ENCODE results near the gene TSR2. TPM values are rescaled to one million over a fixed set of nuclear protein-coding genes. Genes with fewer than 3 reads are reported as not detected.

The TSR2 gene
- total and polyA plus RNA-seq, 5 experiments from 2014 or later: 44.5 to 83.4 (median 65.8) TPM

- Mint-ChIP-seq H3K27ac (no peak overlapping the region), H3K4me1 (no peaks in the 10 kb centered on the region), H3K9me3 (no peaks in the 10 kb centered on the region), H3K27me3 (peaks cover 0 to 4% (median 0%) of the 10 kb centered on the region in 5 donors), H3K4me3 (no peak overlapping the region), H3K36me3 (no peaks in the 10 kb centered on the region)
- ATAC-seq (no peak), DNase-seq (no peak)
- POLR2A ChIA-PET: no interaction called here
Measured at GRCh38 chrX:54430519-54430918, 9.7 kb upstream of the TSR2 start.

GRCh38 chrX:54435121-54435520 is 5.1 kb upstream of the TSR2 start:
- ATAC-seq (no peak), DNase-seq (no peak)
- Mint-ChIP-seq H3K27me3 (no peaks in the 10 kb centered on the region), H3K27ac (no peak overlapping the region), H3K36me3 (no peaks in the 10 kb centered on the region), H3K9me3 (no peaks in the 10 kb centered on the region), H3K4me1 (peaks cover under 1 to 6% (median 4%) of the 10 kb centered on the region in 4 donors), H3K4me3 (no peak overlapping the region)
- POLR2A ChIA-PET: no interaction called here

GRCh38 chrX:54442790-54443189 is 2.6 kb downstream of the TSR2 start:
- peak overlapping the region in 1 of 10 donors; percentile 49 for H3K27ac Mint-ChIP-seq
- DNase-seq: no peak
- ATAC-seq: no peak
- H3K4me1 Mint-ChIP-seq: peaks cover 16 to 46% (median 35%) of the 10 kb centered on the region in 4 donors
- H3K36me3 Mint-ChIP-seq: peaks cover 0 to 35% (median 3%) of the 10 kb centered on the region in 3 donors
- POLR2A ChIA-PET: interaction anchor here (0.6 kb wide), 1 partner anchor 29 kb away, joined by 4 read pairs; no protein-coding TSS in a partner anchor
- no peaks in the 10 kb centered on the region for H3K9me3 Mint-ChIP-seq
- peak overlapping the region in 3 of 10 donors; percentile 11 to 99 (median 72) for H3K4me3 Mint-ChIP-seq
- no peaks in the 10 kb centered on the region for H3K27me3 Mint-ChIP-seq

GRCh38 chrX:54444752-54445151 is 4.5 kb downstream of the TSR2 start:
- ATAC-seq (no peak), DNase-seq (no peak)
- H3K4me1 Mint-ChIP-seq: peaks cover 16 to 46% (median 34%) of the 10 kb centered on the region in 4 donors
- POLR2A ChIA-PET: no interaction called here
- H3K9me3 Mint-ChIP-seq: no peaks in the 10 kb centered on the region
- peaks cover 0 to 35% (median 3%) of the 10 kb centered on the region in 3 donors for H3K36me3 Mint-ChIP-seq
- no peaks in the 10 kb centered on the region for H3K27me3 Mint-ChIP-seq
- H3K27ac Mint-ChIP-seq: peak overlapping the region in 2 of 10 donors; percentile 3 to 24
- H3K4me3 Mint-ChIP-seq: no peak overlapping the region

- DNase-seq (no peak), ATAC-seq (peak in 1 of 2 donors; percentile 35)
- Mint-ChIP-seq H3K27ac (peak overlapping the region in 1 of 10 donors; percentile 24), H3K36me3 (peaks cover 0 to 39% (median 3%) of the 10 kb centered on the region in 3 donors), H3K4me1 (peaks cover 14 to 37% (median 26%) of the 10 kb centered on the region in 4 donors), H3K27me3 (no peaks in the 10 kb centered on the region), H3K9me3 (no peaks in the 10 kb centered on the region), H3K4me3 (no peak overlapping the region)
- POLR2A ChIA-PET: no interaction called here
Measured at GRCh38 chrX:54446084-54446483, 5.9 kb downstream of the TSR2 start.

- Mint-ChIP-seq H3K27ac (no peak overlapping the region), H3K9me3 (no peaks in the 10 kb centered on the region), H3K36me3 (peaks cover 0 to 33% (median 3%) of the 10 kb centered on the region in 3 donors), H3K4me3 (no peak overlapping the region), H3K4me1 (peaks cover 5 to 23% (median 13%) of the 10 kb centered on the region in 4 donors), H3K27me3 (no peaks in the 10 kb centered on the region)
- ATAC-seq (no peak), DNase-seq (no peak)
- POLR2A ChIA-PET: no interaction called here
Measured at GRCh38 chrX:54447461-54447860, 7.3 kb downstream of the TSR2 start.

- DNase-seq: no peak
- Mint-ChIP-seq H3K4me3 (no peak overlapping the region), H3K27ac (no peak overlapping the region), H3K4me1 (peaks cover 0 to 4% (median 0%) of the 10 kb centered on the region in 4 donors), H3K9me3 (no peaks in the 10 kb centered on the region), H3K27me3 (no peaks in the 10 kb centered on the region), H3K36me3 (peaks cover 0 to 19% (median 0%) of the 10 kb centered on the region in 3 donors)
- POLR2A ChIA-PET: no interaction called here
- no peak for ATAC-seq
Measured at GRCh38 chrX:54449929-54450328, 9.7 kb downstream of the TSR2 start.

GRCh38 chrX:54452920-54453319 is 12.7 kb downstream of the TSR2 start:
- POLR2A ChIA-PET: interaction anchor here (0.6 kb wide), 1 partner anchor 141 kb away, joined by 4 read pairs; no protein-coding TSS in a partner anchor
- Mint-ChIP-seq H3K9me3 (no peaks in the 10 kb centered on the region), H3K4me1 (peaks cover 0 to 4% (median 0%) of the 10 kb centered on the region in 4 donors), H3K4me3 (no peak overlapping the region), H3K36me3 (peaks cover 0 to 7% (median 0%) of the 10 kb centered on the region in 3 donors), H3K27me3 (no peaks in the 10 kb centered on the region), H3K27ac (peak overlapping the region in 1 of 10 donors; percentile 39)
- ATAC-seq (no peak), DNase-seq (no peak)

- POLR2A ChIA-PET: no interaction called here
- no peaks in the 10 kb centered on the region for H3K9me3 Mint-ChIP-seq
- no peak overlapping the region for H3K4me3 Mint-ChIP-seq
- H3K27ac Mint-ChIP-seq: no peak overlapping the region
- H3K36me3 Mint-ChIP-seq: no peaks in the 10 kb centered on the region
- DNase-seq (no peak), ATAC-seq (no peak)
- H3K4me1 Mint-ChIP-seq: no peaks in the 10 kb centered on the region
- H3K27me3 Mint-ChIP-seq: peaks cover 0 to 2% (median 0%) of the 10 kb centered on the region in 5 donors
Measured at GRCh38 chrX:54470054-54470760, 30.0 kb downstream of the TSR2 start.

- Mint-ChIP-seq H3K36me3 (no peaks in the 10 kb centered on the region), H3K4me1 (no peaks in the 10 kb centered on the region), H3K27me3 (peaks cover 0 to 2% (median 0%) of the 10 kb centered on the region in 5 donors), H3K9me3 (peaks cover 0 to 2% (median 0%) of the 10 kb centered on the region in 9 donors), H3K4me3 (no peak overlapping the region), H3K27ac (no peak overlapping the region)
- ATAC-seq (no peak), DNase-seq (no peak)
- POLR2A ChIA-PET: no interaction called here
Measured at GRCh38 chrX:54473993-54474859, 34.0 kb downstream of the TSR2 start.

- Mint-ChIP-seq H3K9me3 (peaks cover 0 to 2% (median 0%) of the 10 kb centered on the region in 9 donors), H3K4me3 (no peak overlapping the region), H3K27me3 (no peaks in the 10 kb centered on the region), H3K36me3 (no peaks in the 10 kb centered on the region), H3K4me1 (no peaks in the 10 kb centered on the region), H3K27ac (no peak overlapping the region)
- no peak for ATAC-seq
- POLR2A ChIA-PET: no interaction called here
- DNase-seq: no peak
Measured at GRCh38 chrX:54479136-54480111, 39.2 kb downstream of the TSR2 start.

GRCh38 chrX:54482839-54483593 is 42.8 kb downstream of the TSR2 start:
- POLR2A ChIA-PET: no interaction called here
- DNase-seq: no peak
- no peaks in the 10 kb centered on the region for H3K36me3 Mint-ChIP-seq

More at GRCh38 chrX:54482839-54483593, 42.8 kb downstream of the TSR2 start:
- no peak overlapping the region for H3K4me3 Mint-ChIP-seq
- no peaks in the 10 kb centered on the region for H3K27me3 Mint-ChIP-seq
- ATAC-seq: no peak
- no peaks in the 10 kb centered on the region for H3K9me3 Mint-ChIP-seq
- no peaks in the 10 kb centered on the region for H3K4me1 Mint-ChIP-seq
- H3K27ac Mint-ChIP-seq: no peak overlapping the region
